ENCODE data around the gene PCDHA9.
"Not testable (repeated sequence)": the region's sequence is repeated elsewhere in the genome, so short reads cannot be mapped to it uniquely, and the experiment has no call there.

PCDHA9 gene

DNA sequence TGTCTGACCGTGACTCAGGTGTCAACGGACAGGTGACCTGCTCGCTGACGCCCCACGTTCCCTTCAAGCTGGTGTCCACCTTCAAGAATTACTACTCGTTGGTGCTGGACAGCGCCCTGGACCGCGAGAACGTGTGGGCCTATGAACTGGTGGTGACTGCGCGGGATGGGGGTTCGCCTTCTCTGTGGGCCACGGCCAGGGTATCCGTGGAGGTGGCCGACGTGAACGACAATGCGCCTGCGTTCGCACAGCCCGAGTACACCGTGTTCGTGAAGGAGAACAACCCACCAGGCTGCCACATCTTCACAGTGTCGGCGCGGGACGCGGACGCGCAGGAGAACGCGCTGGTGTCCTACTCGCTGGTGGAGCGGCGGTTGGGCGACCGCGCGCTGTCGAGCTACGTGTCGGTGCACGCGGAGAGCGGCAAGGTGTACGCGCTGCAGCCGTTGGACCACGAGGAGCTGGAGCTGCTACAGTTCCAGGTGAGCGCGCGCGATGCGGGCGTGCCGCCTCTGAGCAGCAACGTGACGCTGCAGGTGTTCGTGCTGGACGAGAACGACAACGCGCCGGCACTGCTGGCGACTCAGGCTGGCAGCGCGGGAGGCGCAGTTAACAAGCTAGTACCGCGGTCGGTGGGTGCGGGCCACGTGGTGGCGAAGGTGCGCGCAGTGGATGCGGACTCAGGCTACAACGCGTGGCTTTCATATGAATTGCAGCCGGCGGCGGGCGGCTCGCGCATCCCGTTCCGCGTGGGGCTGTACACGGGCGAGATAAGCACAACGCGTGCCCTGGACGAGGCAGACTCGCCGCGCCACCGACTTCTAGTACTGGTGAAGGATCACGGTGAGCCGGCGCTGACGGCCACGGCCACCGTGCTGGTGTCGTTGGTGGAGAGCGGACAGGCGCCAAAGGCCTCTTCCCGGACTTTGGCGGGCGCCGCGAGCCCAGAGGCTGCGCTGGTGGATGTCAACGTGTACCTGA is 22.3 kb downstream of the PCDHA9 start:
- H3K27me3 Mint-ChIP-seq (ENCODE audit: low read depth), result no peaks in the 10 kb centered on the region
- TF ChIP-seq CTCF (IDR thresholded peaks at IDR 0.05; ENCODE audit: unreplicated experiment in 3 of 3), result no peak
- no peaks in the 10 kb centered on the region for H3K4me1 Mint-ChIP-seq

GRCh38 chr5:140875085-140876065 is 27.2 kb downstream of the PCDHA9 start, which contains the start of gene PCDHA12:
PCDHA12 (plus strand) TSS chr5:140875308; CDS start chr5:140875473, 165 bp downstream.
- Mint-ChIP-seq H3K27ac (peak within 1 kb of the TSS; percentile 56 to 93 (median 86)), H3K9me3 (peaks cover 57% of the 10 kb centered on the region), H3K27me3 (ENCODE audit: low read depth) (no peaks in the 10 kb centered on the region), H3K4me1 (no peaks in the 10 kb centered on the region), H3K4me3 (peak within 1 kb of the TSS; percentile 89 to 91 (median 90)), H3K36me3 (ENCODE audit: low read depth) (peaks cover 89% of the 10 kb centered on the region)
- peak; percentile 31 to 47 (median 33) for TF ChIP-seq CTCF (IDR thresholded peaks at IDR 0.05; ENCODE audit: unreplicated experiment in 3 of 3)

More for the DNA sequence above, 22.3 kb downstream of the PCDHA9 start:
- H3K4me3 Mint-ChIP-seq, result no peak overlapping the region
- H3K27ac Mint-ChIP-seq, result no peak overlapping the region
- H3K36me3 Mint-ChIP-seq (ENCODE audit: low read depth), result peaks cover 80% of the 10 kb centered on the region
- peaks cover 38% of the 10 kb centered on the region for H3K9me3 Mint-ChIP-seq

DNA sequence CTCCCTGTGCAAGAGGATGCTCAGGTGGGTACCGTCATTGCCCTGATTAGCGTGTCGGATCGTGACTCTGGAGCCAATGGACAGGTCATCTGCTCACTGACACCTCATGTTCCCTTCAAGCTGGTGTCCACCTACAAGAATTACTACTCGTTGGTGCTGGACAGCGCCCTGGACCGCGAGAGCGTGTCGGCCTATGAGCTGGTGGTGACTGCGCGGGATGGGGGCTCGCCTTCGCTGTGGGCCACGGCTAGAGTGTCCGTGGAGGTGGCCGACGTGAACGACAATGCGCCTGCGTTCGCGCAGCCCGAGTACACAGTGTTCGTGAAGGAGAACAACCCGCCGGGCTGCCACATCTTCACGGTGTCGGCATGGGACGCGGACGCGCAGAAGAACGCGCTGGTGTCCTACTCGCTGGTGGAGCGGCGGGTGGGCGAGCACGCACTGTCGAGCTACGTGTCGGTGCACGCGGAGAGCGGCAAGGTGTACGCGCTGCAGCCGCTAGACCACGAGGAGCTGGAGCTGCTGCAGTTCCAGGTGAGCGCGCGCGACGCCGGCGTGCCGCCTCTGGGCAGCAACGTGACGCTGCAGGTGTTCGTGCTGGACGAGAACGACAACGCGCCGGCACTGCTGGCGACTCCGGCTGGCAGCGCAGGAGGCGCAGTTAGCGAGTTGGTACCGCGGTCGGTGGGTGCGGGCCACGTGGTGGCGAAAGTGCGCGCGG is 28.5 kb downstream of the PCDHA9 start:
- Mint-ChIP-seq H3K4me3 (peak overlapping the region; percentile 89 to 91 (median 90)), H3K36me3 (ENCODE audit: low read depth) (peaks cover 91% of the 10 kb centered on the region), H3K9me3 (peaks cover 67% of the 10 kb centered on the region)
- not testable (repeated sequence) for H3K27me3 Mint-ChIP-seq (ENCODE audit: low read depth); H3K27ac Mint-ChIP-seq; H3K4me1 Mint-ChIP-seq

DNA sequence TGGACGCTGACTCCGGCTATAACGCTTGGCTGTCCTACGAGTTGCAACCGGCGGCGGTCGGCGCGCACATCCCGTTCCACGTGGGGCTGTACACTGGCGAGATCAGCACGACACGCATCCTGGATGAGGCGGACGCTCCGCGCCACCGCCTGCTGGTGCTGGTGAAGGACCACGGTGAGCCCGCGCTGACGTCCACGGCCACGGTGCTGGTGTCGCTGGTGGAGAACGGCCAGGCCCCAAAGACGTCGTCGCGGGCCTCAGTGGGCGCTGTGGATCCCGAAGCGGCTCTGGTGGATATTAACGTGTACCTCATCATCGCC is 29.0 kb downstream of the PCDHA9 start:
- no peak for TF ChIP-seq CTCF (IDR thresholded peaks at IDR 0.05; ENCODE audit: unreplicated experiment in 3 of 3)
- Mint-ChIP-seq H3K36me3 (ENCODE audit: low read depth) (peaks cover 91% of the 10 kb centered on the region), H3K27ac (no peak overlapping the region), H3K9me3 (peaks cover 67% of the 10 kb centered on the region), H3K4me1 (no peaks in the 10 kb centered on the region), H3K4me3 (no peak overlapping the region), H3K27me3 (ENCODE audit: low read depth) (no peaks in the 10 kb centered on the region)

DNA sequence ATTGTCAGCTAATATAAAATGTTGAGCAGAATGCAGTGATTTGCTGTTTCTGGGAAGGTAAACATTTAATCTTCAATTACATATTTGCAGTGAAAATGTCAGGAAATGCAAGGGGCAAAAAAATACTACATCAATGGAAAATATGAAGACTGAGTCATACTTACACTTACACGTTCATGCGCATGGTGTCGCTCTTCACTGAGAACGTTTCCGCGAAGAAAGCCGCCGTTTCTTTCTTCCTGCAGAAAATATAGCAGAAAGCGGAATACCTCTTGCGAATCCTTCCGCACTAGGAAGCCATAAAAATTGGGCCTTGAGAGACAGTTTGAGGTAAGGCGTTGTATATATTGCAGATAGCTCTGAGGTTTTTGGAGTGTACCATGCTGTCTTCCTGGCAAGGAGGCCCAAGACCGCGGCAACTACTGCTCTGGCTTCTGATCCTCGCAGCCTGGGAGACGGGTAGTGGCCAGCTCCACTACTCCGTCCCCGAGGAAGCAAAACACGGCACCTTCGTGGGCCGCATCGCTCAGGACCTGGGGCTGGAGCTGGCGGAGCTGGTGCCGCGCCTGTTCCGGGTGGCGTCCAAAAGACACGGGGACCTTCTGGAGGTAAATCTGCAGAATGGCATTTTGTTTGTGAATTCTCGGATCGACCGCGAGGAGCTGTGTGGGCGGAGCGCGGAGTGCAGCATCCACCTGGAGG is 33.9 kb downstream of the PCDHA9 start, which contains the start of gene PCDHA13:
Gene PCDHA13, plus strand, starts transcription at position 236 of the 702 bp plus-strand sequence. Its CDS starts 145 bp downstream, at position 381.
- Mint-ChIP-seq H3K9me3 (peaks cover 56% of the 10 kb centered on the region), H3K4me1 (no peaks in the 10 kb centered on the region), H3K36me3 (ENCODE audit: low read depth) (peaks cover 86% of the 10 kb centered on the region), H3K4me3 (no peak within 1 kb of the TSS), H3K27ac (no peak within 1 kb of the TSS), H3K27me3 (ENCODE audit: low read depth) (no peaks in the 10 kb centered on the region)
- TF ChIP-seq CTCF (IDR thresholded peaks at IDR 0.05; ENCODE audit: unreplicated experiment in 3 of 3), result no peak

Data from nephron (organoid).